Right lobe of liver (tissue), 4 donors: ENCODE results near the gene CCR8.

Source experiments
- CTCF ChIP-seq, 4 donors: fragments of 200-600 bp in 3 of 4; fragments of 450-650 bp in 1 of 4; IDR thresholded peaks; one replicate each; pipeline versions ENCODE4 v1.5.1 to v1.8.0; 2016 to 2022; ENCODE audit warnings: antibody characterized with exemption in 4 of 4, mild to moderate bottlenecking in 2 of 4
- POLR2A ChIP-seq: fragments of 450-650 bp; IDR thresholded peaks from one replicate; pipeline ENCODE4 v1.6.1; 2017; ENCODE audit warnings: antibody characterized with exemption, mild to moderate bottlenecking
- donor health status: DM: no; HTN: no; CAD: no.
- donor health status: DM: no; HTN: no; CAD: no.
- donor health status: DM: no; HTN: yes; CAD: no.

GRCh38 chr3:39323494-39323893, 6.0 kb upstream of the CCR8 start:
- TF ChIP-seq CTCF (IDR thresholded peaks at IDR 0.05) (no peak), POLR2A (no peak)
